AG09309 (cell line): ENCODE measurements around the gene SLC31A1.

Experiments used
- DNase-seq: peaks from one replicate; pipeline ENCODE4 v3.0.0-alpha.2; 2010; ENCODE audit warnings: low read depth
- H3K4me3 ChIP-seq: 2 replicates; pipeline ENCODE4 v1.5.1; 2011; ENCODE audit warnings: mild to moderate bottlenecking, low read depth, low read length, moderate library complexity; ENCODE audit not compliant: control insufficient read depth
- CTCF ChIP-seq: IDR thresholded peaks from 2 replicates; pipeline ENCODE4 v1.5.1; 2011; ENCODE audit warnings: mild to moderate bottlenecking, low read depth, low read length, inconsistent platforms; ENCODE audit not compliant: insufficient read depth, control insufficient read depth; ENCODE audit errors: missing control alignments

The SLC31A1 gene

GRCh38 chr9:113192455-113192854, 28.9 kb upstream of the SLC31A1 start:
- no peak for TF ChIP-seq CTCF
- H3K4me3 ChIP-seq, result no peak overlapping the region
- no peak for DNase-seq

GRCh38 chr9:113199683-113200329, 21.5 kb upstream of the SLC31A1 start:
- no peak for TF ChIP-seq CTCF
- DNase-seq, result no peak
- H3K4me3 ChIP-seq, result no peak overlapping the region

GRCh38 chr9:113205432-113205831, 15.9 kb upstream of the SLC31A1 start:
- H3K4me3 ChIP-seq, result no peak overlapping the region
- TF ChIP-seq CTCF, result no peak
- no peak for DNase-seq

GRCh38 chr9:113205861-113206260, 15.5 kb upstream of the SLC31A1 start:
- TF ChIP-seq CTCF, result no peak
- no peak for DNase-seq
- H3K4me3 ChIP-seq, result no peak overlapping the region

GRCh38 chr9:113210815-113211214, 10.5 kb upstream of the SLC31A1 start:
- TF ChIP-seq CTCF, result no peak
- no peak for DNase-seq
- H3K4me3 ChIP-seq, result no peak overlapping the region

GRCh38 chr9:113215132-113215531, 6.2 kb upstream of the SLC31A1 start:
- no peak overlapping the region for H3K4me3 ChIP-seq
- no peak for TF ChIP-seq CTCF
- DNase-seq, result no peak

- no peak overlapping the region for H3K4me3 ChIP-seq
- DNase-seq, result no peak
- no peak for TF ChIP-seq CTCF
Observed at GRCh38 chr9:113216406-113216805, 4.9 kb upstream of the SLC31A1 start.
